Right cardiac atrium (tissue), 5 donors: Measurements from ENCODE around the gene DTHD1. TPM values are rescaled to one million over a fixed set of nuclear protein-coding genes. Genes with fewer than 3 reads are reported as not detected.

Source experiments
- ATAC-seq, 2 donors: fragments of 200-7000 bp; cut with Tn5 transposase; one replicate each; pipeline versions ENCODE4 v1.8.0 to v1.9.1; 2020; ENCODE audit warnings: moderate library complexity in 2 of 2, mild to moderate bottlenecking in 1 of 2
- DNase-seq, 3 donors: peaks; one replicate each; pipeline ENCODE4 v3.0.0-alpha.2; 2020
- H3K27ac ChIP-seq: one replicate; pipeline ENCODE4 v1.5.1; 2013; ENCODE audit warnings: mild to moderate bottlenecking, low read length, control low read depth, moderate library complexity
- H3K27me3 ChIP-seq: one replicate; pipeline ENCODE4 v1.6.1; 2013; ENCODE audit not compliant: control insufficient read depth, insufficient read depth
- H3K4me1 ChIP-seq: one replicate; pipeline ENCODE4 v1.6.1; 2013; ENCODE audit warnings: low read length; ENCODE audit not compliant: control insufficient read depth, insufficient read depth
- H3K4me3 ChIP-seq: one replicate; pipeline ENCODE4 v1.5.1; 2013; ENCODE audit warnings: low read length, control low read depth
- H3K9me3 ChIP-seq: one replicate; pipeline ENCODE4 v1.6.1; 2013; ENCODE audit warnings: low read length; ENCODE audit not compliant: control insufficient read depth
- WGBS: extraction: QIAGEN DNeasy Blood & Tissue Kit; methylation state at CpG from one replicate; pipeline ENCODE4 v1.1.7; 2013; 5-methylcytosine and 5-hydroxymethylcytosine counted together
- intact Hi-C, 4 donors: fragments of 100-400 bp; cut with DNase I; formaldehyde crosslinking; loops; one replicate each; pipeline versions ENCODE4 v1.11.0 to v1.14.0; 2022 to 2023
- long read RNA-seq, 4 donors: library from polyadenylated mRNA; unstranded; transcript quantifications; one replicate each; pipeline ENCODE4 v2.0.0, GENCODE V29; 2020 to 2021
- polyA plus RNA-seq: library from polyadenylated mRNA; stranded (reverse); fragments of 200-250 nt; gene quantifications from one replicate; pipeline ENCODE4 v1.2.3, GENCODE V29; 2013
- total RNA-seq, 4 donors: library from RNA; stranded (reverse); fragmentation: NEBNext Ultra II Directional; extraction: Animal tissue kit (Norgen Biotek cat#: 25700); gene quantifications; one replicate each; pipeline ENCODE4 v1.2.1, GENCODE V29; 2021
- donor health status: healthy with polysubstance abuse.
- donor health status: DM: no; HTN: yes; CAD: no.
- donor health status: DM: no; HTN: no; CAD: no.
- donor health status: DM: no; HTN: yes; CAD: no; lungs with severe emphysema.
- donor health status: DM: yes; HTN: yes; CAD: no.

DTHD1 gene
- total RNA-seq (under 1 TPM in 2 of 4 donors, not detected in 2; 0.09 to 0.39 TPM), polyA plus RNA-seq (0.02 TPM)
- long read RNA-seq, donor 1, result 0 reads
- long read RNA-seq, donor 2, result 0 reads
- long read RNA-seq, donor 3, result 0 reads
- long read RNA-seq, donor 4, result 0 reads

DNA sequence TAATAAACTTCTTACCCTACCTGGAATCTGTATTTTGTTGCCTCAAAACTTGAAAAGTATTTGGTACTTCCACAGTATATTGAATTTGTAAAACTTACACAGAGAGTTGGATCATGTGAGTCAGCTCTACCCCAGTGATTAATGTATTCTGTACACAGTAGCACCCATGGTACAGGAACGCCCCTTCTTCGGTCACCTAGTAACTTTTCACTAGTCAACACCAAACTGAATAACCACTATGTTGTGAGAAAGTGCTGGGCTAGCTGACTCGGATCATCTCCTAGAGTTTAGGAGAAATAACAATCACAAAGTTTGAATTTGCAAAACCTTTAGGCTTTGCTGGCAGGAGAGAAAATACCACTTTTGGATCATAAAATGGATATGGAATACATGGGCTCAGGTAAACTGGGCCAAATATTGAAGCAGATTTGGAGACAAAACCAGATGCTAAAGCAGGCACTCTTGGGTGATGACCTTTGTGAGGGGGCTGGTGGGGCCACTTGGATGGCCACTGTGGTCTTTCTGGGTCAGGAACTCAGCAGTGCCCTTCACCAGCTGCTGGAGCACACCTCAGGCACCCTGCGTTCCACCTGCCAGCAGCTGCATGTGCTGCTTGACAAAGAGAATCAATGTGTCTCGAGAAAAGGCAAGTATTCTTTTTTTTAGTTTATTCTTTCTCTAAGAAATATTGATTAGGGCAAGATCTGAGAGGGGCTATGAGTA lies at the start of gene DTHD1:
Gene DTHD1, plus strand, starts transcription at position 233 of the 723 bp plus-strand sequence. Its CDS starts 143 bp downstream, at position 376.
- DNase-seq (no peak), ATAC-seq (no peak)
- 91% methylated on average over 5 of the region's 5 CpGs for whole genome bisulfite sequencing
- Histone ChIP-seq H3K9me3 (no peaks in the 10 kb centered on the region), H3K4me1 (no peaks in the 10 kb centered on the region), H3K27me3 (no peaks in the 10 kb centered on the region), H3K27ac (no peak within 1 kb of the TSS), H3K4me3 (no peak within 1 kb of the TSS)
- intact Hi-C loops, result no loop called here

DNA sequence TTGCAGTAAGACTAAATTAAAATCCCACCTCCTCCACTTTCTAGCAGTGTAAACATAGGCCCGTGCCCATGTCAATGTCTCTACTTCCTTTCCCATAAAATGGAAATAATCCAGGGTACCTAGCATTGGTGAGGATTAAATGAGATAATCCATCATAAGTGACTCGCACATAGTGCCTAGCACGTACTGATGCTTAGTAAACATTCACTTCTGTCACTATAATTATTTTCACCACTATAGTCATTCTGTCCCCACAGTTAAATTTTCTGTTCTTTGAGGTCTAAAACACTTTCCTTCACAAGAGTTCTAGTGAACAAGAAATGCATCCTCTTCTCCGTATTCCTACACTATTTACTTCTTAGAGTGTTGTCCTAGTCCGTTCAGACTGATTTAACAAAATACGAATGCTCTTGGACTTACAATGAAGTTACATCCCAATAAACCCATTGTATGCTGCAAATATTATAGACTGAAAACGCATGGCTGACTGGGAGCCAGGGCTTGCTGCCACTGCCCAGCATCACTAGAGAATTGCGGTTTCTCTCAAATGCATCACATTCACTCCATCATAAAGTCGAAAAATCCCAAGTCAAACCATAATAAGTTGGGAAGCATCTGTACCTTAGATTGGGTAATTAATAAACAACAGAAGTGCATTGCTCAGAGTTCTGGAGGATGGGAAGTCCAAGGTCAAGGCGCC lies 47.7 kb upstream of the DTHD1 start:
- no peaks in the 10 kb centered on the region for H3K27me3 ChIP-seq
- ATAC-seq, result no peak
- intact Hi-C loops, result no loop called here
- H3K4me3 ChIP-seq, result no peak overlapping the region
- no peak overlapping the region for H3K27ac ChIP-seq
- no peak for DNase-seq
- peaks cover 2% of the 10 kb centered on the region for H3K9me3 ChIP-seq
- H3K4me1 ChIP-seq, result no peaks in the 10 kb centered on the region
- WGBS, result 90% methylated on average over 10 of the region's 10 CpGs

GRCh38 chr4:36235306-36235705 lies 46.1 kb upstream of the DTHD1 start:
- WGBS, result 52% methylated on average over 3 of the region's 3 CpGs
- DNase-seq (no peak), ATAC-seq (no peak)
- intact Hi-C loops, result no loop called here
- peaks cover 2% of the 10 kb centered on the region for H3K9me3 ChIP-seq
- no peak overlapping the region for H3K27ac ChIP-seq
- H3K27me3 ChIP-seq, result no peaks in the 10 kb centered on the region
- H3K4me3 ChIP-seq, result no peak overlapping the region
- H3K4me1 ChIP-seq, result no peaks in the 10 kb centered on the region

DNA sequence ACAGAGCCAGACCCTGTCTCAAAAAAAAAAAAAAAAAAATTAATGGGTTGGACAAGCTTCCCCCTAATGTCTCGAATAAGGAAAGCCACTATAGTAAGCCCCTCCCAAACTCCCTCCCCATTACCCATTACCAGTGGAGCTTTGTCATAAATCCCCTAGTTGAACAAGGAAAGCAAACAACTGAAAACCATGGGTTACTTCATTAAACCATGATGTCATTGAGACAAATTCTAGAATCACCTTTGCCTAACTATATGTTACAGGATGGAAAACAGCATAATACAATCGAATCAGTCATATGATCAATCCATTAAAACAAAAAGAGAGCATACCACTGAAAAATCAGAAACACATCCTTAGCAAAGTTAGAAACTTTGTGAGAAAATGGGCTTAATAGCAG lies 45.3 kb upstream of the DTHD1 start:
- H3K4me3 ChIP-seq, result no peak overlapping the region
- WGBS, result 85% methylated on average over 2 of the region's 2 CpGs
- no peak overlapping the region for H3K27ac ChIP-seq
- H3K27me3 ChIP-seq, result no peaks in the 10 kb centered on the region
- no peaks in the 10 kb centered on the region for H3K4me1 ChIP-seq
- ATAC-seq (no peak), DNase-seq (no peak)
- intact Hi-C loops, result no loop called here
- peaks cover 2% of the 10 kb centered on the region for H3K9me3 ChIP-seq

DNA sequence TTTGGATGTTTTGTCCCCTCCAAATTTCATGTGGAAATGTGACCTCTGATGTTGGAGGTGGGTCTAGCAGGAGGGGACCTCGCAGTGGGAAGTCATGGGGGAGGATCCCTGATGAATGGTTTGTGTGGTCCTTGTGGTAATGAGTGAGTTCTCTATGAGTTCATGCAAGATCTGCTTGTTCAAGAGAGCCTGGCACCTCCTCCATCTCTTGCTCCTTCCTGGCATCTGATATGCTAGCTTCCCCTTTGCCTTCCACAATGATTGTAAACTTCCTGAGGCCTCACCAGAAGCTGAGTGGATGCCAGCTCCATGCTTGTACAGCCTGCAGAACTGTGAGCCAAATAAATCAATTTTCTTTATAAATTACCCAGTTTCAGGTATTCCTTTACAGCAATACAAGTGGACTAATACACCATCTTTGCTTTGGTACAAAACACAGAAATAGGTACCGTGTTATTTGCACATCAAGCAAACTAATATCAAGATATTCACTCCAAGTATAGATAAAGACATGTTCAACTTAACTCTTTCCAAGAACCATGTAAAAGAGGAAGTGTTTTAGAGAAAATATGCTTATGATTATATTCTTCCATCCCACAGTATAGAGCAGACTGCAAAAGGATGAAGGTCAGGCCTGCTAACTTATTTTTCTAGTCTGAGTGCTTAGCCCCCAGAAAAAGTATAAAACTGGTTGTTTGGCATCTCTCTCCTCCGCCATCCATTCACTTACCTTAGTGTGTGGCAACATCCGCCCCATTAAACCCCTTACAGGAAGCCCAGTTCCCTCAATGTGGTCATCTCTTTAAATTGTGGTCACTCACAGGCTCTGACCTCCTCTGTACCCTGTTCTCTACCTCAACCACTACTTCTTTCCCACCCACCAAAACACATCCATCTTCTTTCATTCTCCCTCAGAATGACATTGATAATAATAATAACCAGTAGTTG lies 43.8 kb upstream of the DTHD1 start:
- WGBS, result 79% methylated on average over 4 of the region's 4 CpGs
- H3K4me3 ChIP-seq, result no peak overlapping the region
- intact Hi-C loops, result no loop called here

DNA sequence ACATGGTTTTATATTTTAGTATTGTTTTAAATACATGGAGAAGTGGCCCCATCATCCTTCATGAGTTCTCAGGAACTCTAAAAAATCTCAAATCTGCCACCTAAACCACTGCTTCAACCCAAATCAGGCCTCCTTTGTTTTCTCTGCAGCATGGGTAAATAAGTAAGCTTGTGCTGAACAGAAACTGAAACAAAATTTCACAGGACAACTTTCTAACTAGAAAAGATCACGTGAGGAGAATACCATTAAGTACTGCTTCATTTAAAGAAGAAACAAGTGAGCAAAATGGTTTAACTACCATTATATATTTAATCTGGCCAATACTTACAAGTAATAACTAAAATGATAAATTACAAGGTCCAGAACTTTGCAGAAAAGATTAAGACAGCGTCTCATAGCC lies 39.6 kb upstream of the DTHD1 start:
- H3K27me3 ChIP-seq, result no peaks in the 10 kb centered on the region
- no peak for DNase-seq
- H3K4me1 ChIP-seq, result no peaks in the 10 kb centered on the region
- H3K4me3 ChIP-seq, result peak overlapping the region; percentile 55
- WGBS, result 43% methylated on average over 2 of the region's 2 CpGs
- H3K27ac ChIP-seq, result no peak overlapping the region
- peaks cover 2% of the 10 kb centered on the region for H3K9me3 ChIP-seq
- intact Hi-C loops, result no loop called here
- ATAC-seq, result no peak

More for the DNA sequence above, 43.8 kb upstream of the DTHD1 start:
- Histone ChIP-seq H3K4me1 (no peaks in the 10 kb centered on the region), H3K27ac (no peak overlapping the region), H3K27me3 (no peaks in the 10 kb centered on the region), H3K9me3 (peaks cover 2% of the 10 kb centered on the region)
- no peak for ATAC-seq
- no peak for DNase-seq

- Histone ChIP-seq H3K27ac (no peak overlapping the region), H3K4me3 (peak overlapping the region; percentile 55), H3K27me3 (no peaks in the 10 kb centered on the region), H3K4me1 (no peaks in the 10 kb centered on the region), H3K9me3 (no peaks in the 10 kb centered on the region)
- WGBS, result 50% methylated on average over 7 of the region's 7 CpGs
- intact Hi-C loops, result no loop called here
- DNase-seq (no peak), ATAC-seq (no peak)
Measured at GRCh38 chr4:36242629-36243354, 38.6 kb upstream of the DTHD1 start.

GRCh38 chr4:36243355-36244256 lies 37.8 kb upstream of the DTHD1 start:
- WGBS, result 4% methylated on average over 38 of the region's 38 CpGs
- intact Hi-C loops, result no loop called here
- H3K4me3 ChIP-seq, result peak overlapping the region; percentile 55
- peak; percentile 82 to 90 for ATAC-seq
- no peaks in the 10 kb centered on the region for H3K4me1 ChIP-seq
- H3K9me3 ChIP-seq, result no peaks in the 10 kb centered on the region
- DNase-seq, result peak; percentile 58 to 82 (median 78)
- H3K27me3 ChIP-seq, result no peaks in the 10 kb centered on the region
- peak overlapping the region; percentile 7 for H3K27ac ChIP-seq

DNA sequence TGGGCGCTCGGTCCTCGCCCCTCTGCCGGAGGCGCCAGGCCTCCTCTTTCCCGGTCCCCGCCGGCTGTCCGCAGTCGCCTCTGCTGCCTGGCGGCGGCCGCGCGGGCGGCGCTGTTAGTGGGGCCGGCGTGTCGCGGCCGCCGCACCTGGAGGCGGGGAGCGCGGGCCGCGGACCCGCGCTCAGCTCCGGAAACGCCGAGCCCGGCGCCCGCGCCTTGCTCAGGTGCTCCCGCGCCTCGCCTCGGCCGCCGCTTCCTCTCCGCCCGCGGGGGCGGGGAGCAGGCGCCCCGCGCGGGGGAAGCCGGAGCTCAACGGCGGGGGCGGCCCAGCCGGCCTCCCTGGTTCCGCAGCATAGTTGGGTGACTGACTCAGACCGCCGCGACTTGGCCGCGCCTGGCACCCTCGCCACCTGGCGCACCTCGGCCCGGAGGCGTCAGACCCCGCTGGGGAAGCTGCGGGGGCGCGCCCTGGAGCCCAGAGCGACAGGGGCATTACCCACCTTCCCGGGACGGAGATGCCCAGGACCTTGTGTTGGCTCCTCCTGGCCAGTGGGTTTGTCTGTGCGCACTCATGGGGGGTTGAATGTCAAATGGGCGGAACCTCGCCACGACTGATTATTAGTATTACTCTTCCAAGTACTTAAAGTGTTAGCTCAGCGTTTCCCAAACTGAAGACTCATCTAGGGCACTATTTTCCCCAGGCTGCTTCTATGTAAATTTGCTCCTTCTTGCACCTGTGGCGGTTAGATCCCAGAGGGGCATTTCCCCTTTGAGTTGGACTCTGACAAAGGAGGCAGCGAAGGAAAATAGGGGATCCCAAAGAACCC lies 36.9 kb upstream of the DTHD1 start, which contains the start of gene ARAP2:
Gene ARAP2, minus strand, starts transcription at position 258 of the 826 bp plus-strand sequence. CDS start 15,028 bp downstream, outside the sequence.
- WGBS, result 2% methylated on average over 81 of the region's 81 CpGs
- ATAC-seq (peak; percentile 84 to 86), DNase-seq (peak; percentile 41 to 78 (median 76))
- H3K27me3 ChIP-seq, result no peaks in the 10 kb centered on the region
- no peaks in the 10 kb centered on the region for H3K4me1 ChIP-seq
- intact Hi-C loops, result no loop called here
- peak within 1 kb of the TSS; percentile 55 for H3K4me3 ChIP-seq
- H3K27ac ChIP-seq, result peak within 1 kb of the TSS; percentile 7
- no peaks in the 10 kb centered on the region for H3K9me3 ChIP-seq
